Measurements from ENCODE around the gene NOP14.
"Not testable (repeated sequence)": the region's sequence is repeated elsewhere in the genome, so short reads cannot be mapped to it uniquely, and the experiment has no call there.

NOP14 gene

DNA sequence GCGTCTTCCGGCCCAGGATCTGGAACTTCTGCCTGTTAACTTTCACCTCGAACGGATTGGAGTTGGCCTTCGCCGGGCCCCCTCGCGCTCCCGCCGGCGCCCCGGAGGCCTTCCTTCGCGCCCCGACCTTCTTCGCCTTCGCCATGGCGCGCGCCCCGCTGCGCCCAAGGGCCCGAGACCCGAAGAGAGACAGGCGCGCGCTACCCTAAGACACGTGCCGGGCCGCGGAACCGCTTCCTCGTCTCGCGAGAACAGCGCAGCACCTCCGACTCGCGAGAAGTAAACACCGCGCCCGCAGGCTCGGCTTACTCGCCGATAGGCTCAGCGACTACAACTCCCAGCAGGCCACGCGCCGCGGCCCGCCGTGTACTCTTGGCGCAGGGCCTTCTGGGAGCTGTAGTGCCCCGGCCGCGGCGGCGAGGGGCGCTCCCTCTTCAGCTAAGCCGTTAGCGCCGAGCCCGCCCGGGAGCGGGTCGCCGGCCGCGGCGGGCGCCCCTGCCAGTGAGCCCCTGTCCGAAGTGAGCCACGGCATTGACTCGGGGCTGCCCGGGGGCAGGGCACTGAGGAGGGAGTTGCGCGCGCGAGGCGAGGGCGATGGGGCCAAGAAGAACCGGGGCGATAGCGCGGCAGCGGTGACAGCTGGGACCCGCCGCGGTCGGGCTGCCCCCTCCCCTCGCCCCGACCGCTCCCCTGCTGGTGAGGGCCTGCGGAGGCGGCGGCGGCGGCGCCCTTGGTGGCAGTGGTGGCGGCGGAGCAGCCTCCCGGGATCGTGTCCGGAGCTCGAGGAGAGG lies at the start of gene NOP14, which contains the start of gene GRK4:
NOP14 (minus strand) TSS at position 232 of the 791 bp plus-strand sequence; CDS start at position 145, 87 bp downstream.
GRK4 (plus strand) TSS at position 397 of the 791 bp plus-strand sequence. CDS start 500 bp downstream, outside the sequence.
- peak; percentile 98 for DNase-seq

- no peak for DNase-seq
Observed at GRCh38 chr4:3011456-3012220, 48.4 kb upstream of the NOP14 start.

DNA sequence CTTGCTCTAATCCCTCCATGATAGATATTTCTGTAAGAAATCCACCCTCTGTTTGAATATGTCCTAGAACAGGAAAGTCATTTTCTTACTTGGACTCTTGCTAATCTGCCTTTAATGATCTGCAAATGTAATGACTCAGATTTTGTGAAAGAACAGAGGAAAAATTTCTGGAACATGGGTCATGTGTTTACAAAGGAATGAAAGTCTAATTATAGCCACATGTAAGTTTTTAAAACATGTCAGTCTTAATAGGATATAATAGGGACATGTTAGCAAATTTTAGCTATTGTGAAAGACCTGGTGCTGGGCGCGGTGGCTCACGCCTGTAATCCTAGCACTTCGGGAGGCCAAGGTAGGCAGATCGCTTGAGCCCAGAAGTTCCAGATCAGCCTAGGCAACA lies 47.8 kb upstream of the NOP14 start:
- DNase-seq: peak; percentile 25

DNA sequence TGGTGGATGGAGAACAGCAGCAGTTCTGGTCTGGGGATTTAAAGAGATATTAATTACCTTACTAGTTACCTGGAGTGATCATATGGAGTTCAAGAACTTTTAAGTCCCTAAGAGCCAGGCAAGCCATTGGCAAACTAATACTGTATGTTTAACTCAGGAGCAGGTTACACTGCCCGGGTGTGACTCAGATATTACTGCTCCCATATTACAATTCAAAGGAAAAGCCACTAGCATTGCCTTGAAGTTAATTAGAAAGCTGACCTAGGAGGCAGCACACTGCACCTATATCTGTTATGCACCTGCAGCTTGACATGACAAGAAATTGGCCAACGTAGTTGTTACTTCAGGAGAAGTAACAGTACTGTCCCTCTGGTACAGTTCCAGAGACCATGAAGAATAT lies 47.4 kb upstream of the NOP14 start:
- DNase-seq: no peak

- DNase-seq: no peak
Observed at GRCh38 chr4:3009422-3009821, 46.2 kb upstream of the NOP14 start.

- DNase-seq: no peak
Observed at GRCh38 chr4:3007724-3008123, 44.5 kb upstream of the NOP14 start.

DNA sequence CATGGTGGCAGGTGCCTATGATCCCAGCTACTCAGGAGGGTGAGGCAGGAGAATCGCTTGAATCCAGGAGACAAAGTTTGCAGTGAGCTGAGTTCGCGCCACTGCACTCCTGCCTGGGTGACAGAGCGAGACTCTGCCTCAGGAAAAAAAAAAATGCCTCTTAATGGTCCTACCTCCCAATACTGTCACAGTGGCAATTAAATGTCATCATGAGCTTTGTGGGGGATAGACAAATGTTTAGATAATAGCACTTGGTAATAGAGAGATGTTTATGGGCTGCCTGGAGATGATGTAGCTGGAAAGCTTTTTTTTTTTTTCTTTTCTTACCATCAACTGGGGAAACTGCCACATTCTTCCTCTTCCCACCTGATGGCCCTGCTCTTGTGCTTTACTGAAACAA lies 33.2 kb upstream of the NOP14 start:
- no peak for DNase-seq

- DNase-seq: no peak
Observed at GRCh38 chr4:2995546-2996265, 32.5 kb upstream of the NOP14 start.

GRCh38 chr4:2994917-2995316 lies 31.7 kb upstream of the NOP14 start:
- DNase-seq: no peak

- DNase-seq: no peak
Observed at GRCh38 chr4:2991243-2991642, 28.0 kb upstream of the NOP14 start.

GRCh38 chr4:2983715-2984114 lies 20.5 kb upstream of the NOP14 start:
- DNase-seq: not testable (repeated sequence)

- no peak for DNase-seq
Observed at GRCh38 chr4:2982012-2982411, 18.8 kb upstream of the NOP14 start.

DNA sequence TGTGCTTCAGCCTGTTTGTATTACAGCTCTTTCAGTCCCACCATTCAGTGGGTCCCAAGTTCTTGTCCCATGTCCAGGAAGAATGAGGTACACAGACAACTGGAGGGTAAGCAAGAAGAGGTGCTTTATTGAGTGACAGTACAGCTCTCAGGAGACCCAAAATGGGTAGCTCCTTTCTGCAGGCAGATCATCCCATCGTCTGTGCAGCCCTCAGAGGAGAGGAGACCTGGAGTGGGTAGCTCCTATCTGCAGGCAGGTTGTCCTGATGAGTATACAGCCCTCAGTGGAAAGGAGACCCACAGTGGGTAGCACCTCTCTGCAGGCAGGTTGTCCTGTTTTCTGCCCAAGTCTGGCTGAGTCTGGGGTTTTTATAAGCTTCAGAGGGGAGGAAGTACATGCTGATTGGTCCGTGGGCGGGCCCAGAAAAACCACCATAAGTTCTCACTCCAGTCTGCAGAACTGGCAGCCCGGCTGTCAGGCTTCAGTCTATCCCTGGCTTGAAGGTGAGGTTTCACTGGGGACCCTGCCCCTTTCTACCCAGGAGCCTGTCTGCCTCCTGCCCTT lies 18.1 kb upstream of the NOP14 start:
- DNase-seq: no peak

DNA sequence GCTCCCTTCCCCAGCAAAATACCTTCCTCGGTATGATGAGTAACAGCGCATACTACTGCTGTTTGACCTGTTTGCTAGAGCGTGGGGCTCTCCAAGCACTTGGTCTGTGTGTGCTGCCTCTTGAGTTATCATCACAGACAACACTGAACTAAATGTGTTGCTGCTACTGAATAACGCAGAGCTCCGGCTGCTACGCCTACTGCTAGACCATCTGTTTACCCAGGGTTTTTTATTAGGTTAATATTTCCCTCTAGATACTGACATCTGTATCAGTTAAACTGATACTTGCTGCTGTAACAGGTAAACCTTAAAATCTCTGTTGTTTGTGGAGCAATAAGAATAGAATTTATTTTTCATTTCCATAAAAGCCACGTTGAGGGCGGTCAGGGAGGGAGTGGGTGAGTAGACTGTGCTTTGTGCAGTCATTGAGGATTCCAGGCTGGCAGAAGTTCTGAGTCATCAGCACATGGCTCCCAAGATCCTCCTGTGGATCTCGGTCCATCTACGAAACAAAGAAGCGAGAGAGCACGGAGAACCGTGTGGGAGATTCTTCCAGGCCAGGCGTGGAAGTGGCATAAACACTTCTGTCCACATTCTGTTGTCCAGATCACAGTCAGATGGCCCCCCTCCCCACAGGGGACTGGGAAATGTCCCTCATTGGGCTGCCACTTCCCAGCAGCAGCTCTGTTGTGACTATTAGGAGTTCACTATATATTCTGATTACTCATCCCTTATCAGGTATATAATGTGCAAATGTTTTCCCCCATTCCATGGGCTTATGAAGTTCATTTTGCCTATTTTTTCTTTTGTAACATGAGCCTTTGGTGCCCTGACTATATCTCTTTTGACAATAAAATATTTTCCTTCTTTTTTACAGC lies 14.2 kb upstream of the NOP14 start:
- no peak for DNase-seq

- no peak for DNase-seq
Observed at GRCh38 chr4:2971275-2971674, 8.1 kb upstream of the NOP14 start.

DNA sequence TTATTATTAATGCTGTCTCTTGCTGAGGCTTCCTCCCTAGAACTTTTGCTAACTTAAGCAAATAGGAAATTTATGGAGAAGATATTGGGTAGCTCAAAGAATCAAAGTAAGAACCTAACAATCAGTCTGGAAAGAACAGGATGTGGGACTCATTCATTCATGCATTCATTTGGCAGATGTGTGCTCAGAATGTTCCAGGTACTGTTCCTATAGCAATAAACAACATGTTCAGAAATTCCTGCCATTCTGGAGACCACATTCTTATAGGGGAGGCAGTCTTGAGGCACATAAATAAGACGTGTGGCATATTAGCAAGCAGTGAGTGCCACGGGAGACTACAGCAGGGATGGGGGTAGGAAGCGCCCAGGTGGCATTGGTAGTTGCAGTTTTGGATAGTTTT lies 5.2 kb upstream of the NOP14 start:
- no peak for DNase-seq

DNA sequence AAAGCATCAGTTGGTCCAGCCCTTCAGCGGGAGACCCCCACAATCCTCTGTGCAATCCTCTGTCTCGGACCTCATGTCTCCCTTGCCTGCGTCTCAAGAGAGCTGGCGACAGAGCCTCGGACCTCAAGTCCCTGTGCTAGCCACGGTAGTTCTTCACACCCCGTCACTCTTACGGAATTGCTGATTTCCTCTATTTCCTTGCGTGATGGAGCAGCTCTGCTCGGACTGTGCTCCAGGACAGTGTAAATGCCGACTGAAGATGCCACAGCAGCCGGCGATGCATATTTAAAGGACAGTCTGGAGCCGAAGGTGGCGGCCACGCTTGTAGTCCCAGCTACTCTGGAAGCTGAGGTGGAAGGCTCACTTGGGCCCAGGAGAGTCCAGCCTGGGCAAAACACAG lies 2.1 kb upstream of the NOP14 start:
- no peak for DNase-seq

- no peak for DNase-seq
Observed at GRCh38 chr4:2964706-2965258, 1.6 kb upstream of the NOP14 start.

- peak; percentile 40 for DNase-seq
Observed at GRCh38 chr4:2963966-2964471, 813 bp upstream of the NOP14 start.

DNA sequence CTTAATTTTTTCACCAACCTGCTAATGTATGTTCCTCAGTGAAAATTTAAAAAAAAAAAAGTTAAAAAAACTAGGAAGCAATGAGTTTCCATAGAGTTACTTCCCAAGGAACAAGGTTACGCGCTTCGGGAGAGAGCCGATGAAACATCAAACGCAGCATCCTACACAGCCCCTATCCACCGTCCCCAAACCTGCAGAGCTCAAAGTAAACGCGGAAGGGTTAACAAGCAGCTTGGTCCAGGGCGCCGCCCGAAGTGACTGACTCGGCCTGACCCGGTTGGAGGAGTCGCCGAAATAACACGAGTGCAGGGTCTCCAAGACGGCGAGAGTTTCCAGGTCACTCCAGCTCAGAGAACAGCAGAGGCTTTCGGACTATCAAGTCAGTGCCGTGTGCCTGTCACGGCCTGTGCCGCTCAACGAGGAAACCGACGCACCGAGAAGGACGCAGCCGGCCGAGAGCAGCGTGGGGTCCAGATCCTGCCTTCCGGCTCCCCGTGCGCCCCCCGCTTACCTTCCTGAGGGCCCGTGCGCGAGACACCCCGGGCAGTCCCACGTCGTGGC lies 512 bp downstream of the NOP14 start:
- no peak for DNase-seq

DNA sequence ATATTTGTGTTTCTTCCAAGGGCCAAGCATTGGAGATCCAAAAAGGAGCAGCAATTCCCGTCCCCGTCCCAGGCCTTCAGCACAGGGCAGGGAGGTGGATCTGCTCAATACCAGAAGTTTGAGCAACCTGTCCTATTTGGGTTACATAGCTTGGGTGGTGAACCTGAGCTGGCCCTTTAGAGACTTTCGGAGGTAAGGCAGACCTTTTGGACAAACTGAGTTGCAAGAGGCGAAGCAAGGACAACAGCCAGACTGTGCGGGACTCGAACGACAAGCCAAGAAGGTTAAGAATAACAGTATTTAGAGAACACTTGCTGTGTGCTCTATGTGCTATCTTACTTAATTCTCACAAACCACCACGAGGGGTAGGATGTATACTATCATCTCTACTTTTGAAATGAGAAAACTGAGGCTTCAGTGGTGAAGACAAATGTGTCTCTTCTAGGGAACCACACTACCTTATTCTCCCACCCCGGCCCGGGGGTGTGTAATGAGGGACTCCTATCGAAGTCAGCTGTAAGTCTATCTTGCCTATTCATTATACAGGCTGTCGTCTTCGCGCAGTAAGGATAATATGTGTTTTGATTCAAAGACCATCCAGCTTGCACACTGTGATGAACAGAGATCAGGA lies 1.3 kb downstream of the NOP14 start:
- DNase-seq: no peak
